ELR (cell line): ENCODE measurements around the gene GFRAL.
"Not testable (repeated sequence)": the region's sequence is repeated elsewhere in the genome, so short reads cannot be mapped to it uniquely, and the experiment has no call there.

Source experiments
- DNase-seq: peaks from one replicate; pipeline ENCODE4 v3.0.0-alpha.2; 2015; ENCODE audit warnings: low read depth

GFRAL gene, protein sequence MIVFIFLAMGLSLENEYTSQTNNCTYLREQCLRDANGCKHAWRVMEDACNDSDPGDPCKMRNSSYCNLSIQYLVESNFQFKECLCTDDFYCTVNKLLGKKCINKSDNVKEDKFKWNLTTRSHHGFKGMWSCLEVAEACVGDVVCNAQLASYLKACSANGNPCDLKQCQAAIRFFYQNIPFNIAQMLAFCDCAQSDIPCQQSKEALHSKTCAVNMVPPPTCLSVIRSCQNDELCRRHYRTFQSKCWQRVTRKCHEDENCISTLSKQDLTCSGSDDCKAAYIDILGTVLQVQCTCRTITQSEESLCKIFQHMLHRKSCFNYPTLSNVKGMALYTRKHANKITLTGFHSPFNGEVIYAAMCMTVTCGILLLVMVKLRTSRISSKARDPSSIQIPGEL

DNA sequence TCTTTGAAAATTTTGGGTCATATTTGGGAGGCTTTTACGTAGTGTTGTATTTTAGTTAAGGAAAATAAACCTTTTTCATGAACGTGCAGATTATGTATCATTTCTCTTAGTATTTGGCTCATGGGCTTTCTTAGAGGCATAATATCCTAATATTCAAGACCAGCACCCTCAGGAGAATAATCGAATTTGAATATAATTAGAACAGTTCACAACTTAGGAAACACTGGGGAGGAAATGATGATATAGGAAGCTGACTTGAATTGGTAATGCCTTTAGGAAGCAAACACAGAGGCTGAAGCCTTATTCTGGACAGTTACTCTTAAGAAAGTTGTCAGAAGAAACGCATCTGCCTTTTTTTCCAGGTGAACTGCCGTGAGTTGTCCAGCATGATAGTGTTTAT lies at the start of gene GFRAL:
GFRAL (plus strand) TSS at position 301 of the 400 bp plus-strand sequence; CDS start at position 387, 86 bp downstream.
- DNase-seq: peak; percentile 6

DNA sequence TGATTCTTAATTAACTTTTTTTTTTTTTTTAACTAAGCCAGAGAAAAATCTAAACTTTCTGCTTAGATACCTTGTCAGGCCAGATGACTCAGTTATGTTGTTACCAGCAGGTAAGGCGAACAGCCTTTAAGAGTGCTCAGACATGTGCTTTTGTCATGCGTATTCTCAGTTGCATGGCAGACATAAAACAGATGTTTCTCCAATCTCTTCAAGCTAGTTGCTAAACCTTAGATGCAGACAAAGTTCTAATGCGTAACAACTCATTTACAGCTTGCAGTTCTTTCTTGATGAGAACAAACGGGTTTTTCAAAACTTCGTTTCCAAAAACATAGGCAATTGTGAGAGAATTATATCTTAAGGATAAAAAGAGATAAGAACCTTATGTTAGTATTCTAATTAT lies 49.6 kb upstream of the GFRAL start:
- no peak for DNase-seq

DNA sequence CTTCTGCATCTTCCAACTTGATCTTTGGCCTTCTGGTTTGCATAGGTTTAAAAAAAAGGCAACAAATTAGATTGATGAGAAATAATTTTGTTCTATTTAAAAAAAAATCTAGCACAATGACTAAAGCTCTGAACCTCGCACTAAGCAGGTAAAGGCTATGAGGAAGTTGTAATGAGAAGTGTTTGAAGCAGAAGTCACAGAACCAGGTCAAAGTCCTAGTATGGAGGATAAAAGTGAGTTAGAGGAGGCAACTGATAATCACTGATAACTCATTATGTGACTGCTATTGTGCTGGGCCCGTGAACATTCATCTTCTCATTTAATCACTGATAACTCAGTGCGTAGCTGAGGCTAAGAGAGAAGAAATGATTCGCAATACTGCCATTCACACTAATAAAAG lies 46.1 kb upstream of the GFRAL start:
- DNase-seq: no peak

DNA sequence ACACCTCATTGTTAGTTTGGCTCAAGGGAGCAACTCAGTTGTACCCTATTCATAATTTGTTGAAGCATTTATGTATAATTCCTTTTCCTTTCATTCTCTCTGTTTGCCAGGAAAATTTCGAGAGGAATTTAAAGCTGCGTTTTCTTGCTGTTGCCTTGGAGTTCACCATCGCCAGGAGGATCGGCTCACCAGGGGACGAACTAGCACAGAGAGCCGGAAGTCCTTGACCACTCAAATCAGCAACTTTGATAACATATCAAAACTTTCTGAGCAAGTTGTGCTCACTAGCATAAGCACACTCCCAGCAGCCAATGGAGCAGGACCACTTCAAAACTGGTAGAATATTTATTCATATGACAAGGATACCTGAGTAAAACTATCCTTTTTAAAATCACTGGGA lies 45.2 kb upstream of the GFRAL start:
- DNase-seq: no peak

DNA sequence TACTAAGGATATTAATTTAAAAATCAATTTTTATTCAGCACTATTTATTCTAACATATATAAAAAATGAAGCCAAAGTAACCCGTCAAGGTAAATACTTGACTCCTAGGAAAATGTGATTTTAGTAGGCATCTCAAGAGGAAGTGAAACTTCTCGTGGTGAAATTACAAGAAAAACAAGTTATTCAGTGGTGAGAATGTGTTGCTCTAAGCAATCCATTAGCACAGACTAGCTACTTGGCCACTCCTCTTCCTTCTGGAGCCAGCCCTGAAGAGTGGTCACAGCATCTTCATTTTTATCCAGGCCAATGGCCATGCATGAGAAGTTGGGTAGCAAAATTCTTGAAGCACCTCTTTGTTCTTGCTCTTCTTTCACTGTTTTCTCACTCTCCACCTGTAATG lies 40.4 kb upstream of the GFRAL start:
- no peak for DNase-seq

DNA sequence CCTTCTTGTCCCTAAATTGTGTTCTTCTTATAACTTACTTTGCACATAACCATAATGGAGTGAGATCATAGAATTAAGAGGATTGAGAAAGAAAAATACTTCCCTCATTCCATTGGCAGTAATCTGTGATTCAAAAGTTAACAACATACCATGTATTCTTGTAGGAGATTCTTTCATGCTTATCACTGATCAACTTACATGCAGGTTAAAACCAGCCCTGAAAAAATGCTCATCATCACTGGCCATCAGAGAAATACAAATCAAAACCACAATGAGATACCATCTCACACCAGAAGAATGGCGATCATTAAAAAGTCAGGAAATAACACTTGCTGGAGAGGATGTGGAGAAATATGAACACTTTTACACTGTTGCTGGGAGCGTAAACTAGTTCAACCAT lies 36.5 kb upstream of the GFRAL start:
- no peak for DNase-seq

DNA sequence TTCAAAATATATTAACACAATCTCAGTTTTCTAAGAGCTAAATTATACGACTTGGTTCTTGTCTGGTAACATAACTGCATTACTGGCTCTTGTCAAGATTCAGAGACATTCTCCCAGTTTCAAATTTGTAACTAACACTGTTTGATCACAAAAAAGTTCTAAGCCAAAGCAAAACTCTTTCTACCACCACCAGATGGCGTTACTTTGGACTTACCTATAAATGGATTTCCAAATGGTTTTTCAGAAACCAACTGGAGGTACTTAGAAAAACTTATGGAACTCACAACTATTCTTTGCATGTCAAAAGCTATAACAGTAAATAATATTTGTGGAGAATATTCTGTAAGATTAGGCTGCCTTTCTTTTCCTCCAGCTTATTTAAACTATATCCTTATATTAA lies 34.2 kb upstream of the GFRAL start:
- DNase-seq: peak; percentile 56

DNA sequence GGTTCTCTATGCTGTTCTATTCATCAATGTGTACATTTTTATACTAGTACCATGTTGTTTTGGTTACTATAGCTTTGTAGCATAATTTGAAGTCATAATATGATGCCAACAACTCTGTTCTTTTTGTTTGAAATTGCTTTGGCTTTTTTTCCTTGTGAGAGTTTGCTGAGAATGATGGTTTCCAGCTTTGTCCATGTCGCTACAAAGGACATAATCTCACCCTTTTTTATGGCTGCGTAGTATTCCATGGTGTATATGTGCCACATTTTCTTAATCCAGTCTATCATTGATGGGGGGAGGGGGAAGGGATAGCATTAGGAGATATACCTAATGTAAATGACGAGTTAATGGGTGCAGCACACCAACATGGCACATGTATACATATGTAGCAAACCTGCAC lies 30.1 kb upstream of the GFRAL start:
- DNase-seq: not testable (repeated sequence)

DNA sequence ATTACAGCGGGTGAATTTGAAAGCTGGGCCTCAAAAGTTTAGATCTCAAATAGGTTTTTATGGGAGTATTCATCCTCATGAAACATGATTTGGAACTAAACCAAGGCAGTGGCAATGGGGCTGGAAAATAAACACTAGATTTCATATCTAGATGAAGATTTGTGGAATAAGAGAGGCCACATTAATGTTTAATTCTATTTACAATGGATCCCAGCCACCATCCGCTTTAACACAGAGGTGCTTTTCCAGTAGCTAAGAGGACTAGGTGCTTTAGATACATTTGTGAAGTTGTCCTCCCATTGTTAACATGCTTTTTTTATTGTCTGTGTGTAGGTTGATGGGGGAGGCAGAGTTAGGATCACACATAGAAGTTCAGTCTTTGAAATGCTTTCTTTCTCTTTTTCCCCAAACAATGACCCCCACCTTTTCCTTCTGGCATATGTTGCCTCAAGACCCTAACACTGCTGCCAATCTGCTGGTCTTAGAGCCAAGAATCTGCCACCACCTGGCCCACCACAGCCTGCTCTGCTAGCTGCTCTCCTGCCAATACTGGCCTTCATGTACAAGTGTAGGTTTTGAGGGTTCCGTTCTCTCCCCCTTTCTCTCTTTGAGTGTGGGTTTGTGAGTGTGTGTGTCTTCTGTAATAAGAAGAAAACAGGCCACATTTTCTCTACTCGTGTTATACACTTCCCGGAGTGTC lies 27.8 kb upstream of the GFRAL start:
- DNase-seq: no peak

DNA sequence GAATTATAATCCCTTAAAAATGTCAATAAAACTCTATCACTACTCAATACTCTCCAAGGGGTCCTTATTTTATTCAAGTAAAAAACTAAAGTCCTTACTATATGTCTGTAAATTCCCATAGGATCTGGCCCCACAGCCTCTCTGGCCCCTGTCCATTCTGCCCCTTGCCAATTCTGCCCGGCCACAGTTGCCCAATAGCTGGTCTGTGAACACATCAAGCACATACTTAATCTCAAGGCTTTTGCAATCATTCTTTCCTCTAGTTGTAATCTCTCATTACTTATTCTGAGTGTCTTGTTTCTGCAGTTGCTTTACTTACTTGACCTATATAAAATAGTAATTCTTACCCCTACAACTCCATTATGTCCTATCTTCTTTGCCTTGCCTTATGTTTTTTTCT lies 22.5 kb upstream of the GFRAL start:
- DNase-seq: no peak

DNA sequence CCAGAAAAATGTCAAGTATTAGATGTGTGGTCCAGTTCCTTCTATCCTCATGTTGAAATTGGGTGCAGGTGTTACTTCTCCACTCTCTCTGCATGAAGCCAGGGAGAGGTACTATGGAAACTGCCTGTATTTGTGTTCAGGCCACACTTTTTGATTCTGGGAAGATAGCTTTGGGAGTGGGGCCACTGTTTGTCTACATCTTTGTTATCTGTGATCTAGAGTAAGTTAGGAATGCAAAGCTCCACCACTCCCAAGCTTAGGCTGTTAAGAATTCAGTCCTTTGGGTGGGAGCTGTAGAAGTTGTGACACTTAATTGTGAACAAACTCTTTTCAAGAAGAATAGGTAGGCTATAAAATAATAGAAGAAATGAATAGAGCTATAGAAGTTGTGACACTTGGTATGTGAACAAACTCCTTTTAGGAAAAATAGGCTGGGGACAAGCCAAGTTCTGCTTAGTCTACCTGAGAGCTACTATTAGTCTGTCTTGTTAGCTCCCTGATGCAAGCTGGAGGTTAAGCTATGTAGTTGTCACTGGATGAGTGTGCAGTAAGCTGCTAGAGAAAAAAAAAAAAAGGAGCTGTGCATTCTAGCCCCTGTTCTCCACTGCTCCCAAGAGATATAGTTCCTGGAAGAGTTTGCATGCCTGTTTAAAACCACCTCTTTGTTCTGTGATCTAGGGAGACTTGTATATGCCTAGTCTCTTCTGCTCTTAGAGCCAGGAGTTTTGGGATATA lies 7.1 kb upstream of the GFRAL start:
- no peak for DNase-seq

DNA sequence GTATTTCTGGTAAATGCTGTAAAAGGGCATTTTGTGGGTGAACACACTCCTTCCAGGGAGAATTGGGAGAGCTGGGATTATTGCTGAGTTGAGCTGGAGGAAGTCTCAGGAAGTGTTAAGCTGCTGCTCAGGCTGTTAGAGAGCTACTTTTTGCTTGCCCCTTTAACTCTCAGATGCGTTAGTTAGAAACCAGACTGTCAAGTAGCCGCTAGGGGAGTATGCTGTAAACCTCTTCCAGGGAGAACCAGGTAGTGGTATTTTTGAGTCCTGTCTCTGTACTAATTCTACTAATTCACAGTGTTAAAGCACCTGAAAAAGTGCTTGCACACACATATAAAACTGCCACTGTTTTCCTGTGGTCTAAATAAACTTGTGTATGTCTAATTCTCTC lies 6.6 kb upstream of the GFRAL start:
- peak; percentile 5 for DNase-seq

DNA sequence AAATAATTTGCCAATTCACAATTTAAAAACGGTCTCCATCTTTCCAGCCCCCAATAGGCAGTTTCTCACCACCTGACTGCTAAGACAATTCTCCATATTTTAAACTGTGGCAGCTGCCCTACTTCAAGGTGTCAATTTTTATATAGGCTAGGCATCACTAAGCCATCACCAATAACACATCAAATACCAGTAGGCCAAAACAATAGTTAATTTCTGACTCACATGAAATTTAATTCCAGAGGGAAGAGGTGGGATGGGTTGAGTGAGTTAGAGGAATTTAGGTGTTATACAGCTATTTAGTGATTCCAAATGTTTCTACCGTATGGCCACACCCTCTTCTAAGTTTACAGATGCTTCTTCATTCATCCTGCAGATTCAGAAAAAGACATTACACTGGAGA lies 49.9 kb downstream of the GFRAL start:
- no peak for DNase-seq

DNA sequence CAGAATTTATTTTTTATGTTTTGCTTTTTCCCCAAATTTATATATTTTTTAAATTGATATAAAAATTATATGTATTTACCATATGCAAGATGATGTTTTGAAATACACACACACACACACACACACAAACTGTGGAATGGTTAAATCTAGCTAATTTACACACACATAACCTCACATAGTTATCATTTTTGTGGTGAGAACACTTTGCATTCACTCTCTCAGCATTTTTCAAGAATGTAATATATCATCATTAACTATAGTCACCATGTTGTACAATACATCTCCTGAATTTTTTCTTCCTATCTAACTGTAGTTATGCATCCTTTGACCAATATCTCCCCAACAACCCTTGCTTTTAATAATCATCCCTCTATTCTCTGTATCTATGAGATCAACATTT lies 52.2 kb downstream of the GFRAL start:
- DNase-seq: no peak

DNA sequence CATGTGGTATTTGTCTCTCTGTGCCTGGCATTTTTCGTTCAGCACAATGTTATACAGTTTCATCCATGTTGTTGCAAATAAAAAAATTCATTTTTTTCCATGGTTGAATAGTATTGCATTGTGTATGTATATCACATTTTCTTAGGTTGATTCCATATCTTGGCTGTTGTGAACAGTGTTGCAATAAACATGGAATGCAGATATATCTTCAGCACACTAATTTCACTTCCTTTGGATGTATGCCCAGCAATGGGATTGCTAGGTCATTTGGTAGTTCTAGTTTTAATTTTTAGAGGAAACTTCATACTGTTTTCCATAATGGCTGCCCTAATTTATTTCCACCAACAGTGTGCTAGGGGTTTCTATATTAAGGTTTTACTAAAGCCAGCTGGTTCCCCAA lies 52.6 kb downstream of the GFRAL start:
- DNase-seq: peak; percentile 5

DNA sequence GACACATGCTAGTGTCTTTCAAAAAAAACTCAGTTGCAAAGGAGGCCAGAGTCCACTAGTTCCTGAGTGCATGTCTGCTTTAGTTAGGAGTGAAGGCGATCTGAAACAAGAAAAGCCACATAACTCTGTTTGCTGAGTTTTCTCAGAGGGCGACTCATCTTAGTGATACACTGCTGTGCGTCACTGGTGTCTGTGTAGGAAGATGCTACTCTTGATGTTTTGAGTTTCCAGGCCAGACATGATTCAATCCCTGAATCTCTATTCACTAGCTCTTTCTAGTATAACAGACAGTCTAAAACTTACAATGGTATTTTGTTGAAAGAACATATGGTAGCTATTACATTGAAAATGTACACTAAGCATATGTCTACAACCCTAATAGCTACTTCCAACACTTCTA lies 60.9 kb downstream of the GFRAL start:
- peak; percentile 69 for DNase-seq

DNA sequence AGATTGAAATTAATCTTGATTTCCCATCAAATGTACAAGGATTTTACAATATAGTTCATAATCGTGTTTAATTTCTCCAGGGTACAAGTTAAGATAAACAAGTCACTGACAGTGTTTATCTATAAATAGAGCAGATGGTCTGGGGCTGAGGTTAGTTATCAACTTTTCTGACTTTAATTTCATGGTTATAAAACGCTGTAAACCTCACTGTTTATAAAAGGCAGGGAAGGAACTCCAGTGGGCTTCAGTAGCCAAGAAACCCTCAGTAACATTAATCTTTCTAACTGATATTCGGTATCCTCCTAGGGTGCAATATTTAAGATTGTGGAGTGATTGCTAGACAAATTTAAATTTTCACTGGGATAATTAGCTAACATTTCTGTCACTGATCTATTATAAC lies 68.6 kb downstream of the GFRAL start:
- DNase-seq: no peak

DNA sequence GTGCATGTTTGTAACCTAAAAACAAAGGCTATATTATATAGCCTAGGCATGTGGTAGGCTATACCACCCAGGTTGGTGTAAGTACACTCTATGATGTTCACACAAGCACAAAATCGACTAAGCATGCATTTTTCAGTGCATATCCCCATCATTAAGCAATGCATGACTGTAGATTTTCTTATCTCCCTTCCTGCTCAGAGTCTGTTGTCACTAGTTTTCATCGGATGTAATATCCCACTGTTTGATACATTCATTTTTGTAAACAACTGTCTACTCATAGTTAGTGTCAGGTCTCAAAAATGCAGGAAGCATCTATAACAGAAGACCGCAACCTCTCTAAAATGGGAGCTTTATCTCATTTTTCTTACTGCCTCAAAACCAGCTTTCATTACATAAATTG lies 70.7 kb downstream of the GFRAL start:
- DNase-seq: peak; percentile 83

DNA sequence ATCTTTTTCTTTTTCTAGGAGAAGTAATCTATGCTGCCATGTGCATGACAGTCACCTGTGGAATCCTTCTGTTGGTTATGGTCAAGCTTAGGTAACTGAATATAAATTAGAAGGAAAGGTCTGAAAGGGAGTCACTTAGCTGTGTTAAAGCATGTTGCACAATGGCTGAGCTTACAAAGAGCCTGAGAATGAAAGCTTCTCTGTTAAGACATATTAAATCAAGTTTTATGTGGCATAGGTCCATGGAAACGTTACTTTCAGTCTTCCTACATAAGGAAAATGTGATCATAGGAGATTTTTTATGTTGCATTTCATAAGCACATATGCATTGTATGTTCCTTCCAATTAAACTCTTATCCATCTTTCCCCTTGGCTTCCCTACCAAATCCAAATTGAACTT lies 72.1 kb downstream of the GFRAL start:
- DNase-seq: peak; percentile 32

DNA sequence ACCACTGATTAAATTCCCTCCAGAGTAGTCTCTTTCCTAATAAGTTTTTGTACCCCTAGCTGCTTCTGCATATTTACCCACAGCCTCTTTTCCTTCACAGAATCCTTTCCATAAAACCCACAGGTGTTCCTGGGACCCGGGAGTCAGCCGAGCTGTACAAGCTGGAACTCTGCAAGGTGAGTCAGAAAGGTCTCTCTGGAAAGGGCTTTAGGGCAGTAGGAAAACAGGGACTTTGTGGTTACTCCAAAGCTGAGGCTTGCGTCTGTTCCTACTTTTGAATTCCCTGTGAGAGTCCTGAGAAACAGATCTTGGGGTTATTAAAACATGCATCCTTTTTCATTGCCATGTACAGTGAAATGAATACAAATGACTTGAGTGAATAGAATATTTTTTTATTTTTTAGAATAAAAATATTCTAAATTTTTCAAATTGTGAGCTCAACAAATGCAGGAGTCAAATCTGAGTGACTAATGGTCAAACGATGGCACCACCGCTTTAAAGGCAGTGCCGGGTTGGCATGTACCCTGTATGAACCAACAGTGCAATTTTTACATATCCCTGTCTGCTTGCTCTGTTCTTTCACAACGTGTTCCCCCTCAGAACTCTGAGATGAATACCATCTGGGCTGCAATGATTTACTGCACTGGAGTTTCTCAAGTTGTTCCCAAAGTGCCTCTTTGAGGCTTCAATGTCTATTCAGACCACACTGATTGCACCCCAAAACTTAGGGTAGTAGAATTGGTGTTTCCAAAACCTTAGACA lies 78.4 kb downstream of the GFRAL start:
- DNase-seq: peak; percentile 31

DNA sequence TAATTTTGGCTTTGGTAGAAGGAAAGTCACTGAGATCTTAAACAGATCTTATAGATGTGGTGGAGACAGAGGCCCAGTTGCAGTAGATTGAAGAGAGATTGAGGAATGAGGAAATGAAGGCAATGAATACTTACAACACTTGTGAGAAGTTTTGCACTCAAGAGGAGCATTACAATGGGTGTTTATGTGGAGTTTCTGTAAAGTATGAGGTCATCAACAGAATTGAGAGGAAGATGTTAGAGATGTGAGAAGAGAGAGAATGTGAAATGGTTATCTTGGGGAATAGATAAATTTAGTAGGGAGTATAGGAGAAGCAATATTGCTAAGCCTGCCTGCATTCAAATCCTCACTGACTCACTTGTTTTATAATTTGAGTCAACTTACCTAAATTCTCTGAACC lies 83.4 kb downstream of the GFRAL start:
- DNase-seq: no peak

DNA sequence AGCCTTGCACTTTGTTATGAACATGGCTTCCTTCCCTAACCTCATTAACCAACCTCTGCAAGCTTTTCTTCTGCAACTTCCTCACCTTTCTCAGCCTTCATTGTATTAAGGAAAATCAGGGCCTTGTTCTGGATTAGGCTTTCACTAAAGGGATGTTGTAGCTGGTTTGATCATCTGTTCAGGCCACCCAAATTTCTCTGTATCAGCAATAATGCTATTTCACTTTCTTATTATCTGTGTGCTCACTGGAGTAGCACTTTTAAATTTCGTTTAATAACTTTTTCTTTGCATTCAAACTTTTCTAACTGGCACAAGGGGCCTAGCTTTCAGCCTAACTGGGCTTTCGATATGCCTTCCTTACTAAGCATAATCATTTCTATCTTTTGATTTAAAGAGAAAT lies 96.7 kb downstream of the GFRAL start:
- no peak for DNase-seq
